ENCODE measurements around the gene STXBP1. TPM values are rescaled to one million over a fixed set of nuclear protein-coding genes. Genes with fewer than 3 reads are reported as not detected.

STXBP1 gene
- total RNA-seq, 1 experiment from 2014 or later, result 10.9 TPM

- Histone ChIP-seq H3K4me1 (ENCODE audit: insufficient read depth, low read length, poor library complexity, severe bottlenecking) (no peaks in the 10 kb centered on the region), H3K27me3 (replicated peaks; ENCODE audit: insufficient read depth, low read depth, low read length, poor library complexity) (no peaks in the 10 kb centered on the region), H3K9me3 (ENCODE audit: low read depth, low read length, poor library complexity, severe bottlenecking) (no peaks in the 10 kb centered on the region), H3K36me3 (ENCODE audit: insufficient read depth, low read length, poor library complexity, severe bottlenecking) (no peaks in the 10 kb centered on the region), H3K4me3 (ENCODE audit: low read depth, low read length, poor library complexity, severe bottlenecking) (peak overlapping the region; percentile 66), H3K27ac (ENCODE audit: low read depth, low read length, poor library complexity, severe bottlenecking) (no peak overlapping the region)
- POLR2A ChIA-PET (ENCODE audit: low non-redundant PET), result interaction anchor here (0.6 kb wide), 1 partner anchor 57 kb away, joined by 3 read pairs; no protein-coding TSS in a partner anchor
- no peak for TF ChIP-seq EZH2 (IDR thresholded peaks at IDR 0.05; ENCODE audit: borderline replicate concordance, low read depth, low read length, poor library complexity, severe bottlenecking)
- CTCF ChIA-PET, result interaction anchor here (0.6 to 1.1 kb wide), 2 partner anchors 9 to 20 kb away, joined by 4 to 5 read pairs; no protein-coding TSS in a partner anchor
- intact Hi-C loops (cut with micrococcal nuclease; ENCODE audit: unreplicated experiment), result no loop called here
- no TSS peak for BruUV-seq (replicated peaks)
- no peak for DNase-seq (ENCODE audit: low spot score)
These were observed 102.1 kb downstream of the STXBP1 start for GRCh38 chr9:127714020-127714750.

GRCh38 chr9:127714951-127715469 is 102.9 kb downstream of the STXBP1 start:
- no peaks in the 10 kb centered on the region for H3K9me3 ChIP-seq (ENCODE audit: low read depth, low read length, poor library complexity, severe bottlenecking)
- no peaks in the 10 kb centered on the region for H3K27me3 ChIP-seq (replicated peaks; ENCODE audit: insufficient read depth, low read depth, low read length, poor library complexity)
- intact Hi-C loops (cut with micrococcal nuclease; ENCODE audit: unreplicated experiment), result no loop called here
- TF ChIP-seq CTCF (conservative IDR thresholded peaks at IDR 0.05; ENCODE audit: low read depth, low read length), result no peak
- TF ChIP-seq EZH2 (IDR thresholded peaks at IDR 0.05; ENCODE audit: borderline replicate concordance, low read depth, low read length, poor library complexity, severe bottlenecking), result no peak
- peak overlapping the region; percentile 65 for H3K27ac ChIP-seq (ENCODE audit: low read depth, low read length, poor library complexity, severe bottlenecking)
- BruUV-seq (replicated peaks), result TSS peak; percentile 42
- no peaks in the 10 kb centered on the region for H3K4me1 ChIP-seq (ENCODE audit: insufficient read depth, low read length, poor library complexity, severe bottlenecking)
- H3K36me3 ChIP-seq (ENCODE audit: insufficient read depth, low read length, poor library complexity, severe bottlenecking), result no peaks in the 10 kb centered on the region
- POLR2A ChIA-PET (ENCODE audit: low non-redundant PET), result no interaction called here
- H3K4me3 ChIP-seq (ENCODE audit: low read depth, low read length, poor library complexity, severe bottlenecking), result peak overlapping the region; percentile 66
- no peak for DNase-seq (ENCODE audit: low spot score)
- CTCF ChIA-PET, result interaction anchor here (1.4 kb wide), 1 partner anchor 20 kb away, joined by 5 read pairs; the partner anchor contains the start of gene TOR2A

- no peaks in the 10 kb centered on the region for H3K36me3 ChIP-seq (ENCODE audit: insufficient read depth, low read length, poor library complexity, severe bottlenecking)
- intact Hi-C loops (cut with micrococcal nuclease; ENCODE audit: unreplicated experiment), result no loop called here
- CTCF ChIA-PET, result interaction anchor here (1.4 kb wide), 1 partner anchor 19 kb away, joined by 5 read pairs; the partner anchor contains the start of gene TOR2A
- H3K4me3 ChIP-seq (ENCODE audit: low read depth, low read length, poor library complexity, severe bottlenecking), result peak within 1 kb of the TSS; percentile 66
- no peaks in the 10 kb centered on the region for H3K27me3 ChIP-seq (replicated peaks; ENCODE audit: insufficient read depth, low read depth, low read length, poor library complexity)
- peak; percentile 98 for DNase-seq (ENCODE audit: low spot score)
- no peaks in the 10 kb centered on the region for H3K4me1 ChIP-seq (ENCODE audit: insufficient read depth, low read length, poor library complexity, severe bottlenecking)
- no peak for TF ChIP-seq CTCF (conservative IDR thresholded peaks at IDR 0.05; ENCODE audit: low read depth, low read length)
- TF ChIP-seq EZH2 (IDR thresholded peaks at IDR 0.05; ENCODE audit: borderline replicate concordance, low read depth, low read length, poor library complexity, severe bottlenecking), result no peak
- H3K27ac ChIP-seq (ENCODE audit: low read depth, low read length, poor library complexity, severe bottlenecking), result peak within 1 kb of the TSS; percentile 65
- POLR2A ChIA-PET (ENCODE audit: low non-redundant PET), result no interaction called here
- BruUV-seq (replicated peaks), result no TSS peak
- H3K9me3 ChIP-seq (ENCODE audit: low read depth, low read length, poor library complexity, severe bottlenecking), result no peaks in the 10 kb centered on the region
These were observed 103.6 kb downstream of the STXBP1 start, which contains the start of the genes PTRH1 and TTC16 for GRCh38 chr9:127715470-127716337. Gene PTRH1, minus strand, starts transcription at chr9:127715663. Its CDS starts 24 bp downstream, at chr9:127715639. Gene TTC16, plus strand, starts transcription at chr9:127716079. Its CDS starts 67 bp downstream, at chr9:127716146.
